Activated CD8-positive, alpha-beta memory T cell treated with anti-CD3 and anti-CD28 coated beads for 36 hours (primary cell): ENCODE results near the gene TTC21A. TPM values are rescaled to one million over a fixed set of nuclear protein-coding genes. Genes with fewer than 3 reads are reported as not detected.
"Not testable (repeated sequence)": the region's sequence is repeated elsewhere in the genome, so short reads cannot be mapped to it uniquely, and the experiment has no call there.

Experiments
- CTCF ChIA-PET: fragments of 350-600 bp; sonication (Branson Sonifier 250); formaldehyde crosslinking; loops from one replicate; lab custom pipeline; 2021; ENCODE audit warnings: antibody characterized with exemption; lab: Charles Lee
- POLR2A ChIA-PET: fragments of 350-600 bp; sonication (Branson Sonifier 250); formaldehyde crosslinking; loops from one replicate; lab custom pipeline; 2021; ENCODE audit warnings: antibody characterized with exemption; lab: Charles Lee
- total RNA-seq, 2 experiments: library from RNA; stranded (reverse); gene quantifications; one replicate each; pipeline ENCODE4 v1.2.3, GENCODE V29; 2021

The TTC21A gene
- 1 to 10 TPM; 1.1 to 1.2 TPM for total RNA-seq

GRCh38 chr3:39107388-39108199 is at the start of gene TTC21A, which contains the start of gene GORASP1:
Gene TTC21A, plus strand, starts transcription at chr3:39107680. Its CDS starts 158 bp downstream, at chr3:39107838.
Gene GORASP1, minus strand, starts transcription at chr3:39107627. Its CDS starts 86 bp downstream, at chr3:39107541.
- ChIA-PET POLR2A (interaction anchor here (0.6 to 1.0 kb wide), 3 partner anchors 41 to 943 kb away, joined by 3 read pairs; partner anchors contain the start of gene RPSA), CTCF (interaction anchor here (0.7 to 2.2 kb wide), 8 partner anchors 12 to 184 kb away, joined by 3 to 7 read pairs (median 6); no protein-coding TSS in a partner anchor)

- CTCF ChIA-PET, result interaction anchor here (0.7 kb wide), 1 partner anchor 9 kb away, joined by 3 read pairs; no protein-coding TSS in a partner anchor
- POLR2A ChIA-PET, result not testable (repeated sequence)
Observed at GRCh38 chr3:39061228-39061627, 46.3 kb upstream of the TTC21A start.

- CTCF ChIA-PET, result no interaction called here
- POLR2A ChIA-PET, result interaction anchor here (0.6 kb wide), 1 partner anchor 45 kb away, joined by 3 read pairs; no protein-coding TSS in a partner anchor
Observed at GRCh38 chr3:39062180-39062579, 45.3 kb upstream of the TTC21A start.

- ChIA-PET POLR2A (no interaction called here), CTCF (no interaction called here)
Observed at GRCh38 chr3:39063143-39063542, 44.3 kb upstream of the TTC21A start.

- ChIA-PET CTCF (no interaction called here), POLR2A (no interaction called here)
Observed at GRCh38 chr3:39064646-39065045, 42.8 kb upstream of the TTC21A start.

- CTCF ChIA-PET, result no interaction called here
- POLR2A ChIA-PET, result no interaction called here
Observed at GRCh38 chr3:39065197-39065596, 42.3 kb upstream of the TTC21A start.

- ChIA-PET POLR2A (interaction anchor here (1.4 kb wide), 1 partner anchor 9 kb away, joined by 3 read pairs; no protein-coding TSS in a partner anchor), CTCF (interaction anchor here (0.6 to 0.8 kb wide), 2 partner anchors 50 to 211 kb away, joined by 3 read pairs; no protein-coding TSS in a partner anchor)
Observed at GRCh38 chr3:39067286-39067685, 40.2 kb upstream of the TTC21A start.

- POLR2A ChIA-PET, result interaction anchor here (1.4 kb wide), 1 partner anchor 10 kb away, joined by 3 read pairs; no protein-coding TSS in a partner anchor
- CTCF ChIA-PET, result interaction anchor here (1.0 kb wide), 1 partner anchor 12 kb away, joined by 3 read pairs; no protein-coding TSS in a partner anchor
Observed at GRCh38 chr3:39068556-39068955, 38.9 kb upstream of the TTC21A start.

GRCh38 chr3:39075910-39076309 is 31.6 kb upstream of the TTC21A start:
- CTCF ChIA-PET, result no interaction called here
- POLR2A ChIA-PET, result no interaction called here

- ChIA-PET POLR2A (no interaction called here), CTCF (interaction anchor here (0.7 kb wide), 1 partner anchor 20 kb away, joined by 4 read pairs; no protein-coding TSS in a partner anchor)
Observed at GRCh38 chr3:39079530-39079929, 27.9 kb upstream of the TTC21A start.

- ChIA-PET CTCF (interaction anchor here (0.7 to 1.2 kb wide), 2 partner anchors 11 to 21 kb away, joined by 3 to 4 read pairs; no protein-coding TSS in a partner anchor), POLR2A (no interaction called here)
Observed at GRCh38 chr3:39080026-39080425, 27.5 kb upstream of the TTC21A start.

GRCh38 chr3:39082666-39083313 is 24.7 kb upstream of the TTC21A start:
- ChIA-PET POLR2A (no interaction called here), CTCF (no interaction called here)

- POLR2A ChIA-PET, result no interaction called here
- CTCF ChIA-PET, result no interaction called here
Observed at GRCh38 chr3:39086144-39086543, 21.3 kb upstream of the TTC21A start.

GRCh38 chr3:39088456-39088855 is 19.0 kb upstream of the TTC21A start:
- ChIA-PET POLR2A (interaction anchor here (0.5 kb wide), 1 partner anchor 596 kb away, joined by 3 read pairs; no protein-coding TSS in a partner anchor), CTCF (interaction anchor here (1.3 kb wide), 1 partner anchor 200 kb away, joined by 4 read pairs; no protein-coding TSS in a partner anchor)

GRCh38 chr3:39088889-39089288 is 18.6 kb upstream of the TTC21A start:
- CTCF ChIA-PET, result interaction anchor here (1.3 kb wide), 1 partner anchor 199 kb away, joined by 4 read pairs; no protein-coding TSS in a partner anchor
- POLR2A ChIA-PET, result interaction anchor here (0.5 kb wide), 1 partner anchor 597 kb away, joined by 3 read pairs; no protein-coding TSS in a partner anchor

- CTCF ChIA-PET, result no interaction called here
Observed at GRCh38 chr3:39090922-39091321, 16.6 kb upstream of the TTC21A start.

GRCh38 chr3:39094851-39095677 is 12.4 kb upstream of the TTC21A start:
- POLR2A ChIA-PET, result no interaction called here
- CTCF ChIA-PET, result interaction anchor here (0.6 to 1.0 kb wide), 2 partner anchors 11 to 27 kb away, joined by 3 read pairs; no protein-coding TSS in a partner anchor

More at GRCh38 chr3:39090922-39091321, 16.6 kb upstream of the TTC21A start:
- POLR2A ChIA-PET, result no interaction called here

GRCh38 chr3:39095778-39096177 is 11.7 kb upstream of the TTC21A start:
- ChIA-PET POLR2A (no interaction called here), CTCF (interaction anchor here (1.0 to 1.1 kb wide), 2 partner anchors 10 to 12 kb away, joined by 3 read pairs; partner anchors contain the start of genes GORASP1 and TTC21A)
